Measurements from ENCODE around the gene GAA.

GRCh38 chr17:80070375-80071115 is 30.8 kb upstream of the GAA start:
- TF ChIP-seq CTCF (IDR thresholded peaks at IDR 0.05) = no peak
- TF ChIP-seq POLR2A (IDR thresholded peaks at IDR 0.05) = no peak
- no peak for TF ChIP-seq POLR2AphosphoS5 (IDR thresholded peaks at IDR 0.05)
